A549 (cell line): ENCODE measurements around the gene PCNX2. TPM values are rescaled to one million over a fixed set of nuclear protein-coding genes. Genes with fewer than 3 reads are reported as not detected.

ENCODE experiments used
- ATAC-seq, 2 experiments: fragments of 200-7000 bp in 1 of 2; fragments of >200 bp in 1 of 2; cut with Nextera tagmentation in 1 of 2; cut with Tn5 transposase in 1 of 2; 3 replicates each; pipeline versions ENCODE4 v1.8.0 to v1.9.1; 2018 to 2020; ENCODE audit warnings: mild to moderate bottlenecking in 1 of 2, moderate library complexity in 1 of 2
- CTCF ChIA-PET: fragments of 300-600 bp; sonication (Branson Sonifier 250); formaldehyde crosslinking; extraction: SDS; loops from one replicate; lab custom pipeline; 2021; ENCODE audit warnings: antibody characterized with exemption, inconsistent platforms; lab: Yijun Ruan, JAX
- POLR2A ChIA-PET: fragments of 350-600 bp; formaldehyde crosslinking; extraction: SDS; loops from one replicate; lab custom pipeline; 2021; ENCODE audit warnings: antibody characterized with exemption, inconsistent platforms; lab: Yijun Ruan, JAX
- DNase-seq, 2 experiments: peaks; one replicate each; pipeline versions ENCODE4 v3.0.0 to v3.0.0-alpha.2; 2011 to 2016; ENCODE audit warnings: low read depth in 1 of 2, low spot score in 1 of 2
- FAIRE-seq: peaks from 2 replicates; lab custom pipeline; 2011; peaks lifted over from hg19 to GRCh38; lab: Jason Lieb, UNC
- H3K27ac ChIP-seq, 2 experiments: fragments of >200 bp; sonication (Bioruptor Twin); formaldehyde crosslinking; 3 replicates each; pipeline ENCODE4 v1.5.1; 2016 to 2017
- H3K4me1 ChIP-seq: fragments of >200 bp; sonication (Bioruptor Twin); formaldehyde crosslinking; 3 replicates; pipeline ENCODE4 v1.6.1; 2016
- H3K4me2 ChIP-seq: fragments of >200 bp; sonication (Bioruptor Twin); formaldehyde crosslinking; 3 replicates; pipeline ENCODE4 v1.6.1; 2016
- H3K4me3 ChIP-seq: fragments of >200 bp; sonication (Bioruptor Twin); formaldehyde crosslinking; 3 replicates; pipeline ENCODE4 v1.5.1; 2016
- H3K9me3 ChIP-seq: fragments of >200 bp; sonication (Bioruptor Twin); formaldehyde crosslinking; 3 replicates; pipeline ENCODE4 v1.6.1; 2016
- BHLHE40 ChIP-seq: IDR thresholded peaks from 2 replicates; pipeline ENCODE4 v1.6.1; 2012; ENCODE audit warnings: low read depth, low read length, inconsistent platforms
- CBX8 ChIP-seq: fragments of 200-600 bp; sonication (generic); IDR thresholded peaks from 2 replicates; pipeline ENCODE4 v1.6.1; 2016
- CHD2 ChIP-seq: fragments of 150-350 bp; IDR thresholded peaks from 2 replicates; pipeline ENCODE4 v1.6.1; 2014; ENCODE audit warnings: low read length; ENCODE audit not compliant: partially characterized antibody
- EHMT2 ChIP-seq: fragments of 200-600 bp; sonication (generic); IDR thresholded peaks from 2 replicates; pipeline ENCODE4 v1.6.1; 2016; ENCODE audit warnings: antibody characterized with exemption, low read depth, mild to moderate bottlenecking, moderate library complexity
- EP300 ChIP-seq, 2 experiments: fragments of >200 bp; sonication (Bioruptor Twin); formaldehyde crosslinking; IDR thresholded peaks; 2 replicates in 1 of 2; 3 replicates in 1 of 2; pipeline ENCODE4 v1.6.1; 2016 to 2017
- FOSL2 ChIP-seq, 2 experiments: fragments of 450-650 bp in 1 of 2; fragments of >200 bp in 1 of 2; sonication (Bioruptor Twin) in 1 of 2; formaldehyde crosslinking; IDR thresholded peaks; 2 replicates each; pipeline versions ENCODE4 v1.5.0 to v1.6.1; 2016 to 2020; ENCODE audit warnings: mild to moderate bottlenecking in 1 of 2, moderate library complexity in 1 of 2
- FOXS1 ChIP-seq: fragments of 250-450 bp; sonication (Bioruptor Pico); IDR thresholded peaks from 2 replicates; pipeline ENCODE4 v1.5.0; 2020; ENCODE audit warnings: mild to moderate bottlenecking, moderate library complexity
- GATA3 ChIP-seq: IDR thresholded peaks from 2 replicates; pipeline ENCODE4 v1.6.1; 2012; ENCODE audit warnings: borderline replicate concordance
- HOXB13 ChIP-seq: fragments of 250-450 bp; sonication (Bioruptor Pico); IDR thresholded peaks from 2 replicates; pipeline ENCODE4 v1.5.0; 2020; ENCODE audit warnings: low read depth, mild to moderate bottlenecking, moderate library complexity
- KDM5A ChIP-seq: fragments of 200-600 bp; sonication (generic); IDR thresholded peaks from 2 replicates; pipeline ENCODE4 v1.6.1; 2016; ENCODE audit warnings: antibody characterized with exemption, mild to moderate bottlenecking
- MAFK ChIP-seq: fragments of 450-650 bp; IDR thresholded peaks from 2 replicates; pipeline ENCODE4 v1.6.1; 2014; ENCODE audit not compliant: partially characterized antibody
- MAZ ChIP-seq: fragments of 150-350 bp; IDR thresholded peaks from 2 replicates; pipeline ENCODE4 v1.6.1; 2014; ENCODE audit warnings: antibody characterized with exemption, low read depth, low read length, borderline replicate concordance
- NR3C1 ChIP-seq: fragments of >200 bp; sonication (Bioruptor Twin); formaldehyde crosslinking; IDR thresholded peaks from 3 replicates; pipeline ENCODE4 v1.6.1; 2017
- POLR2AphosphoS2 ChIP-seq: conservative IDR thresholded peaks from 2 replicates; pipeline ENCODE4 v1.6.1; 2012; ENCODE audit warnings: low read length, improper control_type of control experiment, inconsistent platforms
- RFX5 ChIP-seq: fragments of 450-650 bp; IDR thresholded peaks from 2 replicates; pipeline ENCODE4 v1.7.1; 2014; ENCODE audit warnings: antibody characterized with exemption, mild to moderate bottlenecking, moderate library complexity
- SMC3 ChIP-seq: fragments of >200 bp; sonication (Bioruptor Twin); formaldehyde crosslinking; IDR thresholded peaks from 3 replicates; pipeline ENCODE4 v1.6.1; 2018; ENCODE audit warnings: inconsistent platforms
- SREBF2 ChIP-seq: fragments of 450-650 bp; IDR thresholded peaks from 2 replicates; pipeline ENCODE4 v1.6.1; 2014; ENCODE audit warnings: mild to moderate bottlenecking, moderate library complexity
- USF2 ChIP-seq: fragments of 450-650 bp; IDR thresholded peaks from 2 replicates; pipeline ENCODE4 v1.6.1; 2014; ENCODE audit warnings: antibody characterized with exemption
- WGBS: methylation state at CpG from one replicate; pipeline ENCODE4 v1.1.6; 2017; ENCODE audit errors: missing lambda C conversion rate; 5-methylcytosine and 5-hydroxymethylcytosine counted together
- polyA plus RNA-seq, 4 experiments: library from polyadenylated mRNA; depleted of rRNA in 3 of 4; stranded (reverse); fragments of >200 nt; fragmentation: RNase III in 1 of 4; extraction: RNeasy Plus Mini Kit Qiagen cat#74134 plus additional on column Dnase treatment in 1 of 4; gene quantifications; 2 replicates in 3 of 4; 3 replicates in 1 of 4; pipeline ENCODE4 v1.2.3, GENCODE V29; 2011 to 2017
- TF ChIP-seq, protein P1 (sequence below): fragments of 200-600 bp; sonication (generic); IDR thresholded peaks from 2 replicates; pipeline ENCODE4 v1.6.1; 2016; ENCODE audit warnings: antibody characterized with exemption, mild to moderate bottlenecking, moderate library complexity
- TF ChIP-seq, protein P2 (sequence below): fragments of 250-450 bp; sonication (Bioruptor Pico); IDR thresholded peaks from 2 replicates; pipeline ENCODE4 v1.5.0; 2020; ENCODE audit warnings: low read depth, mild to moderate bottlenecking, moderate library complexity
- TF ChIP-seq, protein P3 (sequence below): fragments of 150-350 bp; IDR thresholded peaks from 2 replicates; pipeline ENCODE4 v1.6.1; 2014; ENCODE audit warnings: low read depth, mild to moderate bottlenecking, low read length

Gene PCNX2
- polyA plus RNA-seq, 2 of the 4 experiments (the other 2 are of a cell fraction) = 8.8 to 27.2 TPM

GRCh38 chr1:233300326-233300725 is 4.8 kb upstream of the PCNX2 start:
- Histone ChIP-seq H3K4me2 (no peak overlapping the region), H3K27ac (no peak overlapping the region), H3K4me3 (no peak overlapping the region), H3K4me1 (peaks cover 15% of the 10 kb centered on the region), H3K9me3 (peaks cover 11% of the 10 kb centered on the region)
- 48% methylated on average over 2 of the region's 2 CpGs for WGBS
- POLR2A ChIA-PET = no interaction called here
- DNase-seq = no peak
- CTCF ChIA-PET = interaction anchor here (0.5 to 0.7 kb wide), 2 partner anchors 334 to 810 kb away, joined by 3 read pairs; no protein-coding TSS in a partner anchor
- no peak for FAIRE-seq
- no peak for ATAC-seq
- no peak for TF ChIP-seq RFX5
- TF ChIP-seq HOXB13 = no peak

DNA sequence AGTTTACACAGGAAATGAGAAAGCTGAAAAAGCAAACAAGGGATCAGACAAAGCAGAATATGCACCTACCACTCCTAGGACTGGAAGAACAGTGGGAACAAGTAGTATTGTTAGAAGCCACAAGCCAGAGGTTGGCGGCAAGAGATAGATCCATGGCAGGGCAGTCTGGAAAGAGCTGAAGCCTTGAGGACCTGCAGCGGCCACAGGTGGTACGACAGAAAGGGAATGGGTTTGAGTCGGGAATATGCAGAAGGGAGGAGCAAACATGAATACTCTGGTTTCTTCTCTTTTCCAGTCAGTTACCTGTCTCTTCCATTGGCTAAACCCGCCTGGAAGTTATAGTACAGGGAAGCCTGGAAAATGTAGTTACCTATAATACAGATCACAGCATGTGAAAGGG is 3.9 kb upstream of the PCNX2 start:
- no peak for ATAC-seq
- 76% methylated on average over 5 of the region's 5 CpGs for WGBS
- ChIA-PET POLR2A (no interaction called here), CTCF (interaction anchor here (0.5 to 0.8 kb wide), 2 partner anchors 17 to 334 kb away, joined by 3 read pairs; no protein-coding TSS in a partner anchor)
- Histone ChIP-seq H3K9me3 (peaks cover 11% of the 10 kb centered on the region), H3K4me1 (peaks cover 13% of the 10 kb centered on the region), H3K27ac (no peak overlapping the region), H3K4me2 (no peak overlapping the region), H3K4me3 (no peak overlapping the region)
- no peak for TF ChIP-seq NR3C1
- TF ChIP-seq, protein P1, sequence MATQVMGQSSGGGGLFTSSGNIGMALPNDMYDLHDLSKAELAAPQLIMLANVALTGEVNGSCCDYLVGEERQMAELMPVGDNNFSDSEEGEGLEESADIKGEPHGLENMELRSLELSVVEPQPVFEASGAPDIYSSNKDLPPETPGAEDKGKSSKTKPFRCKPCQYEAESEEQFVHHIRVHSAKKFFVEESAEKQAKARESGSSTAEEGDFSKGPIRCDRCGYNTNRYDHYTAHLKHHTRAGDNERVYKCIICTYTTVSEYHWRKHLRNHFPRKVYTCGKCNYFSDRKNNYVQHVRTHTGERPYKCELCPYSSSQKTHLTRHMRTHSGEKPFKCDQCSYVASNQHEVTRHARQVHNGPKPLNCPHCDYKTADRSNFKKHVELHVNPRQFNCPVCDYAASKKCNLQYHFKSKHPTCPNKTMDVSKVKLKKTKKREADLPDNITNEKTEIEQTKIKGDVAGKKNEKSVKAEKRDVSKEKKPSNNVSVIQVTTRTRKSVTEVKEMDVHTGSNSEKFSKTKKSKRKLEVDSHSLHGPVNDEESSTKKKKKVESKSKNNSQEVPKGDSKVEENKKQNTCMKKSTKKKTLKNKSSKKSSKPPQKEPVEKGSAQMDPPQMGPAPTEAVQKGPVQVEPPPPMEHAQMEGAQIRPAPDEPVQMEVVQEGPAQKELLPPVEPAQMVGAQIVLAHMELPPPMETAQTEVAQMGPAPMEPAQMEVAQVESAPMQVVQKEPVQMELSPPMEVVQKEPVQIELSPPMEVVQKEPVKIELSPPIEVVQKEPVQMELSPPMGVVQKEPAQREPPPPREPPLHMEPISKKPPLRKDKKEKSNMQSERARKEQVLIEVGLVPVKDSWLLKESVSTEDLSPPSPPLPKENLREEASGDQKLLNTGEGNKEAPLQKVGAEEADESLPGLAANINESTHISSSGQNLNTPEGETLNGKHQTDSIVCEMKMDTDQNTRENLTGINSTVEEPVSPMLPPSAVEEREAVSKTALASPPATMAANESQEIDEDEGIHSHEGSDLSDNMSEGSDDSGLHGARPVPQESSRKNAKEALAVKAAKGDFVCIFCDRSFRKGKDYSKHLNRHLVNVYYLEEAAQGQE = no peak
- TF ChIP-seq, protein P2, sequence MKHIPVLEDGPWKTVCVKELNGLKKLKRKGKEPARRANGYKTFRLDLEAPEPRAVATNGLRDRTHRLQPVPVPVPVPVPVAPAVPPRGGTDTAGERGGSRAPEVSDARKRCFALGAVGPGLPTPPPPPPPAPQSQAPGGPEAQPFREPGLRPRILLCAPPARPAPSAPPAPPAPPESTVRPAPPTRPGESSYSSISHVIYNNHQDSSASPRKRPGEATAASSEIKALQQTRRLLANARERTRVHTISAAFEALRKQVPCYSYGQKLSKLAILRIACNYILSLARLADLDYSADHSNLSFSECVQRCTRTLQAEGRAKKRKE = no peak
- TF ChIP-seq SREBF2 = no peak
- no peak for TF ChIP-seq FOXS1 (CRISPR knock-in tag)
- no peak for TF ChIP-seq FOSL2 (IDR thresholded peaks at IDR 0.05)
- TF ChIP-seq FOSL2 (CRISPR knock-in tag; IDR thresholded peaks at IDR 0.05) = no peak
- TF ChIP-seq USF2 = no peak
- no peak for TF ChIP-seq EP300 (IDR thresholded peaks at IDR 0.05)
- no peak for TF ChIP-seq POLR2AphosphoS2
- no peak for TF ChIP-seq SMC3
- TF ChIP-seq, protein P3, sequence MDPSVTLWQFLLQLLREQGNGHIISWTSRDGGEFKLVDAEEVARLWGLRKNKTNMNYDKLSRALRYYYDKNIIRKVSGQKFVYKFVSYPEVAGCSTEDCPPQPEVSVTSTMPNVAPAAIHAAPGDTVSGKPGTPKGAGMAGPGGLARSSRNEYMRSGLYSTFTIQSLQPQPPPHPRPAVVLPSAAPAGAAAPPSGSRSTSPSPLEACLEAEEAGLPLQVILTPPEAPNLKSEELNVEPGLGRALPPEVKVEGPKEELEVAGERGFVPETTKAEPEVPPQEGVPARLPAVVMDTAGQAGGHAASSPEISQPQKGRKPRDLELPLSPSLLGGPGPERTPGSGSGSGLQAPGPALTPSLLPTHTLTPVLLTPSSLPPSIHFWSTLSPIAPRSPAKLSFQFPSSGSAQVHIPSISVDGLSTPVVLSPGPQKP = no peak
- TF ChIP-seq CHD2 = no peak
- no peak for TF ChIP-seq MAFK
- no peak for TF ChIP-seq KDM5A
- no peak for TF ChIP-seq BHLHE40
- no peak for TF ChIP-seq MAZ
- TF ChIP-seq GATA3 = no peak
- TF ChIP-seq EHMT2 = no peak
- TF ChIP-seq CBX8 = no peak
- FAIRE-seq = no peak
- DNase-seq = no peak
